HG03432 (cell line): ENCODE measurements around the gene RNASE11.

Experiments
- ATAC-seq: cut with Tn5 transposase; IDR thresholded peaks from one replicate; pipeline ENCODE4 v1.9.1; 2021; ENCODE audit warnings: mild to moderate bottlenecking, moderate library complexity; ENCODE audit not compliant: unreplicated experiment

Gene RNASE11

DNA sequence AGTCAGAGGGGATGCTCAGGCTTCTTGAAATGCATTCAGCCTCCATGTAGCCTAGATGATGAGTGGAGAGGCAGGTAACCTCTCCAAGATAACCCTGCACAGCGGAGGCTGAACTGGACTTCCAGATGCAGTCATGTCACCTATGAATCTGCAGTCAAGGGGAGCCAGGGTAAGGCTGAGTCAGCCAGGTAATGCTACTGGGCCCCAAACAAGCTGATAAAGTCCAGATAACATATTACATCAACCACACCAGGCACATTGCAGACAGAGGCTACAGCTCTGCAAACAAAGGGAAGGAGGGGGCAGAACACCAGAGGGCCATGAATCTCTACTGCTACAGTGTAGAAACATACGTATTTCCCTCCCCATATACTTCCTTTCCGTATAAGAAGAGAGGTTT, 40.9 kb downstream of the RNASE11 start:
- no peak for ATAC-seq

DNA sequence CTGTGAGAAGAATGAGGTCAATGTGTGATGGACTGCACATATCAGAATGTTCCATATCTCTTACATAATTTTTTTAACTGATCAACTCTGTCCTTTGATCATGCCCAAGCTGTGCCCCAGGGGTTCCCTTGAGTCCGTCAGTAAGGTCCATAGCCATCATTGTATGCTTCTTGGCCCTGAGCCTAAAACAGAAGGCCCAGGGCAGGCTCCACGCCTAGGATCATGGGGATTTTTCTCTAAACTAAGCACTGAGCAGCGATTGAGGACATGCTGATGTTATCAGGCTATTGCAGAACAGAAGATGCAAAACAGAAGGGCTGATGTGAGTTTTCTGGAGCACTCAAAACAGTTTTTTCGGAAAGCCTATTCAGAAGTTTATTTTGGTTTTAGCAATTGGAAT, 47.9 kb downstream of the RNASE11 start:
- no peak for ATAC-seq
